ENCODE measurements around the gene FOXP1.

GRCh38 chr3:71045212-71045916, 538.2 kb downstream of the FOXP1 start:
- TF ChIP-seq CTCF (IDR thresholded peaks at IDR 0.05) (no peak), POLR2A (IDR thresholded peaks at IDR 0.05) (no peak)
